Measurements from ENCODE around the gene RAP1A.

- TF ChIP-seq EZH2 (IDR thresholded peaks at IDR 0.05; ENCODE audit: low read length), result no peak
- TF ChIP-seq, protein P1, sequence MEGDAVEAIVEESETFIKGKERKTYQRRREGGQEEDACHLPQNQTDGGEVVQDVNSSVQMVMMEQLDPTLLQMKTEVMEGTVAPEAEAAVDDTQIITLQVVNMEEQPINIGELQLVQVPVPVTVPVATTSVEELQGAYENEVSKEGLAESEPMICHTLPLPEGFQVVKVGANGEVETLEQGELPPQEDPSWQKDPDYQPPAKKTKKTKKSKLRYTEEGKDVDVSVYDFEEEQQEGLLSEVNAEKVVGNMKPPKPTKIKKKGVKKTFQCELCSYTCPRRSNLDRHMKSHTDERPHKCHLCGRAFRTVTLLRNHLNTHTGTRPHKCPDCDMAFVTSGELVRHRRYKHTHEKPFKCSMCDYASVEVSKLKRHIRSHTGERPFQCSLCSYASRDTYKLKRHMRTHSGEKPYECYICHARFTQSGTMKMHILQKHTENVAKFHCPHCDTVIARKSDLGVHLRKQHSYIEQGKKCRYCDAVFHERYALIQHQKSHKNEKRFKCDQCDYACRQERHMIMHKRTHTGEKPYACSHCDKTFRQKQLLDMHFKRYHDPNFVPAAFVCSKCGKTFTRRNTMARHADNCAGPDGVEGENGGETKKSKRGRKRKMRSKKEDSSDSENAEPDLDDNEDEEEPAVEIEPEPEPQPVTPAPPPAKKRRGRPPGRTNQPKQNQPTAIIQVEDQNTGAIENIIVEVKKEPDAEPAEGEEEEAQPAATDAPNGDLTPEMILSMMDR (optimal IDR thresholded peaks at IDR 0.05 in 1 of 3, IDR thresholded peaks at IDR 0.05 in 1 of 3, conservative IDR thresholded peaks at IDR 0.05 in 1 of 3; ENCODE audit: extremely low read depth in 1 of 3, insufficient read depth in 2 of 3, low read length in 3 of 3), result no peak
Measured at GRCh38 chr1:111690306-111690617, 70.7 kb downstream of the RAP1A start.
